Measurements from ENCODE around the gene THOC7. TPM values are rescaled to one million over a fixed set of nuclear protein-coding genes. Genes with fewer than 3 reads are reported as not detected.
A peak's percentile ranks its signal among the peaks of the same experiment; 100 is the strongest.

THOC7 gene
- total RNA-seq, 1 donor from 2014 or later = 48.9 TPM

DNA sequence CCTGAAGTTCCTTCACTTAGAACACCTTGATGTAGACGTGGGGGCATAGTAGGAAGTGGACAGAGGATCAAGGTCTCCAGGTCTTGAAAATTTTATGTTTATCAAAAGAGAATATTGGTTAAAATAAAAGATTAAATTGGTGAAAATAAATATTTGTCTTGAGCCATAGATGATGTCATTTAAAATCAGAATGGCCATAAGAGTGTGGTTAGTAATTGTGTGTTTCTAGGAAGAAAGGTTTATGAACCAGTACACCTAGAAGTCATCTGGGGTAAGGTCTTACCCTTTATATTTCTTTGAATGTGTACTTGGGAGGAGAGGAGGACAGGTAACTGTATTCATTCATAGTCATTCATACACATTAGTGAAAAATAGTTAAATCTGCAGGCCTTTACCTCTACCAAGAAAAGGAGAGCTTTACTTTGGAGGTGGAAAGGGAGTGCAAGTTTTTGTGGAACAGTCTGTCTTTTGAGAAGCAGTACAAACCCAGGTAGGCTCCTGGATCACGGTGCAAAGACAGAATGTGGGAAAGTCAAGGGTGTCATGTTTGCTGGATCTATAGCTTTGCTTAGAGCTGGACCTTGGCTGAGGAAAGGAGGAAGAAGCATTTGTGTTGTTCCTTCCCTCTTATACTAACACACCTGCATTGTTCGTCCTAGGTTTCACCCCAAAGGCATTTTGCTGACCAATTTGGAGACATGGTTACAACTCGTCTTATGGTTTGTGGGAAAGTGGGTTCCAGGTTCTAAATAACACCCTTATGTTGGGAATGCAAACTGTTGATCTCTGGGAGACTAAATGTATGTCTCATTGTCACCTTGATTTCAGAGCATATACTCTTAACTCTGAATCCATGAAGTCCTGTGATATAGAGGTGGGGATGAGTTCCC is 42.4 kb upstream of the THOC7 start:
- Mint-ChIP-seq H3K27ac (ENCODE audit: unreplicated experiment) (no peak overlapping the region), H3K4me3 (ENCODE audit: unreplicated experiment) (no peak overlapping the region), H3K27me3 (ENCODE audit: low read depth) (no peaks in the 10 kb centered on the region), H3K4me1 (ENCODE audit: low read depth) (peaks cover 15% of the 10 kb centered on the region), H3K36me3 (ENCODE audit: low read depth) (peaks cover 3% of the 10 kb centered on the region), H3K9me3 (ENCODE audit: low read depth) (no peaks in the 10 kb centered on the region)
- TF ChIP-seq, protein P1, sequence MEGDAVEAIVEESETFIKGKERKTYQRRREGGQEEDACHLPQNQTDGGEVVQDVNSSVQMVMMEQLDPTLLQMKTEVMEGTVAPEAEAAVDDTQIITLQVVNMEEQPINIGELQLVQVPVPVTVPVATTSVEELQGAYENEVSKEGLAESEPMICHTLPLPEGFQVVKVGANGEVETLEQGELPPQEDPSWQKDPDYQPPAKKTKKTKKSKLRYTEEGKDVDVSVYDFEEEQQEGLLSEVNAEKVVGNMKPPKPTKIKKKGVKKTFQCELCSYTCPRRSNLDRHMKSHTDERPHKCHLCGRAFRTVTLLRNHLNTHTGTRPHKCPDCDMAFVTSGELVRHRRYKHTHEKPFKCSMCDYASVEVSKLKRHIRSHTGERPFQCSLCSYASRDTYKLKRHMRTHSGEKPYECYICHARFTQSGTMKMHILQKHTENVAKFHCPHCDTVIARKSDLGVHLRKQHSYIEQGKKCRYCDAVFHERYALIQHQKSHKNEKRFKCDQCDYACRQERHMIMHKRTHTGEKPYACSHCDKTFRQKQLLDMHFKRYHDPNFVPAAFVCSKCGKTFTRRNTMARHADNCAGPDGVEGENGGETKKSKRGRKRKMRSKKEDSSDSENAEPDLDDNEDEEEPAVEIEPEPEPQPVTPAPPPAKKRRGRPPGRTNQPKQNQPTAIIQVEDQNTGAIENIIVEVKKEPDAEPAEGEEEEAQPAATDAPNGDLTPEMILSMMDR (IDR thresholded peaks at IDR 0.05) = no peak
- DNase-seq (ENCODE audit: low spot score) = no peak

DNA sequence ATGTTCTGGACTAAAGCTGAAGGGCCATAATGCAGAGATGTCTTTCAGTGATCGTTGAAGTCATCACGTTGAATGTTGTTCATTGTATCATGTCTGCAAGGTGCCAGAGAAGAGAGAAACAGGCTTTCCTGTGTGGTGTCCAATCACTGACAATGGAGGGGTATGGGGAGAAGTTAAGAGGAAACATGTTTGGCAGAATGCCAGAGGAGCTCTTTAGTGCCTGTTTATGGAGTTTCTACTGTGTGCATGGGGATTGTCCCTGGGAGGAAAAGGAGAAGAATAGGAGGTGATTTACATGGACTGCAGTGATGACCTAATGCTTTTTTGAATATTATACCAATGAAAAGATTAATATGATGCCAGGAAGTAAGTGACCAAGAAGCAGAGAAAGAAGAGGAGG is 36.9 kb upstream of the THOC7 start:
- H3K9me3 Mint-ChIP-seq (ENCODE audit: low read depth) = no peaks in the 10 kb centered on the region
- TF ChIP-seq, protein P1 (IDR thresholded peaks at IDR 0.05) = no peak
- H3K4me1 Mint-ChIP-seq (ENCODE audit: low read depth) = peaks cover 35% of the 10 kb centered on the region
- peaks cover 13% of the 10 kb centered on the region for H3K36me3 Mint-ChIP-seq (ENCODE audit: low read depth)
- H3K27me3 Mint-ChIP-seq (ENCODE audit: low read depth) = no peaks in the 10 kb centered on the region
- H3K27ac Mint-ChIP-seq (ENCODE audit: unreplicated experiment) = no peak overlapping the region
- no peak for DNase-seq (ENCODE audit: low spot score)
- H3K4me3 Mint-ChIP-seq (ENCODE audit: unreplicated experiment) = no peak overlapping the region

DNA sequence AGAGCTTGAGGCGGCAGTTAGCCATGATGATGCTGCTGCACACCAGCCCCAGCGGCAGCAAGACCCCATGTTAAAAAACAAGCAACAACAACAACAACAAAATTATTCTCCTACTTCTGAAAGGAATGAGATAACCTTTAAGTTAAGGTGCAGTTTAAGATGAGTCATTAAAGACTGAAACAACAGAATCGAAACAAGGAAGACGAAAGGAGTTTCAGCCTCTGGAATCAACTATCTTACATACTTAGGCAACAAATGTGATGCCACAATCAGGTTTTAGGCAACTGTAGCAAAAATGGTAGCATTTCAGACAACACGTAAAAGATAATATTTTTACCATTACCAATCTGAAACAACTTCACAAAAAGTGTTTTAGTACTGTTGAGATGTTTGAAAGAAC is 36.4 kb upstream of the THOC7 start:
- Mint-ChIP-seq H3K27me3 (ENCODE audit: low read depth) (no peaks in the 10 kb centered on the region), H3K4me1 (ENCODE audit: low read depth) (peaks cover 38% of the 10 kb centered on the region), H3K9me3 (ENCODE audit: low read depth) (no peaks in the 10 kb centered on the region), H3K36me3 (ENCODE audit: low read depth) (peaks cover 13% of the 10 kb centered on the region), H3K27ac (ENCODE audit: unreplicated experiment) (no peak overlapping the region), H3K4me3 (ENCODE audit: unreplicated experiment) (no peak overlapping the region)
- TF ChIP-seq, protein P1 (IDR thresholded peaks at IDR 0.05) = no peak
- DNase-seq (ENCODE audit: low spot score) = no peak

DNA sequence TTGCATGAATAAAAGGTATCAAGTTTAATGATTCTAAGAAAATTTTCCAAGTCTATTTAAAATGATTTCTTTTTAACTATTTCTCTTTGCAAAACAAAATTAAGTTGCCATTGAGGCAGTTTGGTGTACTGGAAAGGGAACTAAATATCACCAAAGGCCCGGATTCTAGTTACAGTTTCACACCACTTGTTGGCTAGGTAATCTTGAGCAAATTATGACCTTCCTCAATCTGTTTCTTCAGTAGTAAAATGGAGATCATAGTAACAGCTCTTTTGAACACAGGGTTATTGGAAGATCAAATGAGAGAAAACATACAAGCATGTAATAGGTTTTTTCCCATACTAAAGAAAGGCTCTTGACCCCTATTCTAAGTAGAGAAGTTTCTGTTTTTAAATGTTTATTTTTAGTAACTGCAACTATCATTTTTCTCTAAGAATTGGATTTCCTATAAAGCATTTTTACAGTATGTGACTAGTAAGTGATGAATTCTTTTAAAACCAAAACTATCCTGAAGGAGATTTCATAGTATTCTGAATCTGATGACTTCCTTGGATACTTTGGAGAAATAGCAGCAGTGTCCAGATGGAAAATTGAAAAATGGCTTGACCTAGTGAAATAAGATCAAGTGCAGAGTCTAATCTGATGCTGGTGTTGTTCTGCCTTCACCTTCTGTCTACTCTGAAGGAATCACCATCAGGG is 32.9 kb upstream of the THOC7 start:
- DNase-seq (ENCODE audit: low spot score) = no peak
- TF ChIP-seq, protein P1 (IDR thresholded peaks at IDR 0.05) = no peak
- Mint-ChIP-seq H3K9me3 (ENCODE audit: low read depth) (no peaks in the 10 kb centered on the region), H3K4me3 (ENCODE audit: unreplicated experiment) (no peak overlapping the region), H3K27ac (ENCODE audit: unreplicated experiment) (peak overlapping the region; percentile 46), H3K36me3 (ENCODE audit: low read depth) (peaks cover 13% of the 10 kb centered on the region), H3K27me3 (ENCODE audit: low read depth) (no peaks in the 10 kb centered on the region), H3K4me1 (ENCODE audit: low read depth) (peaks cover 36% of the 10 kb centered on the region)

DNA sequence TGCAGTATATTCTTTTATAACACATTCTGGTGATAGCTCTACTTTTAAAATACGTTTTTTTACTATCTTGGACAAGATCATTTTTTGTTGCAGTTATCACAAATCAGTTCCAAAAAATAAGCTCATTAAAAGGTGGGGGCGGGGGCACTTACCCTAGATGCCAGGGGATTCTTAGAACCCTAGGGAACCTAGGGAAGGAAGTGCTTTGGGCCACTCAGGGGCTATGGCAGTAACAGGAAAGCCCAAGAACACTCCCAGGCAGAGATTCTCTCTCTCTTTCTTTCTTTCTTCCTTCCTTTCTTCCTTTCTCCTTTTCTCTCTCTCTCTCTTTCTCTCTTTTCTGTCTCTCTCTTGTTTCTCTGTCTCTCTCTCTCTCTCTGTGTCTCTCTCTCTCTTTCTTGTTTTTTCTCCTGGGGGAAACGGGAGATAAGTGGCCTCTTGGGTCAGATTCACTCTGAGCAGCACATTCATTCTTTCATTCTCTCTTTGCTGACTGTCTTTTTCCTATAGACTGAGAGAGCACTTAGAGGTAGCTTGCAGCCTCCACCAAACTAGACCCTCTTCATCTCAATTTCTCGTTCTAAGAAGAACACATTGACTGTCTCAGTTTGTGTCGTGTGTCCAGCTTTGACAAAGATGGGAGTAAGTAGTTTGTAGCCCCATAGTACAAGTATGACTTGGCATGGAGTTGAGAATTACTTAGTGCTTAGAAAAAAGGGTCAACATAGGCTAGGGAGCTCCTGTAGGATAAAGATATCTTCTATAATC is 32.0 kb upstream of the THOC7 start:
- Mint-ChIP-seq H3K27ac (ENCODE audit: unreplicated experiment) (no peak overlapping the region), H3K4me3 (ENCODE audit: unreplicated experiment) (no peak overlapping the region), H3K9me3 (ENCODE audit: low read depth) (no peaks in the 10 kb centered on the region), H3K36me3 (ENCODE audit: low read depth) (peaks cover 12% of the 10 kb centered on the region), H3K27me3 (ENCODE audit: low read depth) (no peaks in the 10 kb centered on the region), H3K4me1 (ENCODE audit: low read depth) (peaks cover 36% of the 10 kb centered on the region)
- TF ChIP-seq, protein P1 (IDR thresholded peaks at IDR 0.05) = no peak
- DNase-seq (ENCODE audit: low spot score) = no peak

Measured in chondrocyte (in vitro differentiated cells).